Activated CD8-positive, alpha-beta memory T cell treated with anti-CD3 and anti-CD28 coated beads for 48 hours (primary cell): Measurements from ENCODE around the gene SNCB.
"Not testable (repeated sequence)": the region's sequence is repeated elsewhere in the genome, so short reads cannot be mapped to it uniquely, and the experiment has no call there.

Experiments used
- DNase-seq, 3 experiments: peaks; one replicate each; pipeline ENCODE4 v3.0.0-alpha.2; 2020; ENCODE audit warnings: low read depth in 2 of 3, low spot score in 2 of 3

The SNCB gene

DNA sequence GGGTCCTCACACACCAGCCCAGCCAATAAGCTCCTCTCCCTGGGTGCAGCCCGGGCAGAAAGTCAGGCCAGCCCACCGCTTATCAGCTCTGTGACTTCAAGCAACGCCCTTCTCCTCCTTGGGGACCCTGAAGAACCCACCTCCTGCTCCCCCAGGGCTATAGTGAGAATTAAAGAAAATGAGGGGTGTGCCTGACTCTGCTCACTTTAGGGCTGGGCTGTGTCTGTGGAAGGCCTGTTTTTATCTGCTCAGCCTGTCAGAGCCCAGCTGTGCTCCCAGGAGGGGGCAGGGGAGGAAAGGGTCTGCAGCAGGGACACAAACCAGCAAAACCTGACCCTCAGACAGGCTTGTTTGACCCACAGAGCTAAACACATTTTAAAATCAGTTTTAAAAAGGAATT lies 24.3 kb downstream of the SNCB start:
- no peak for DNase-seq

DNA sequence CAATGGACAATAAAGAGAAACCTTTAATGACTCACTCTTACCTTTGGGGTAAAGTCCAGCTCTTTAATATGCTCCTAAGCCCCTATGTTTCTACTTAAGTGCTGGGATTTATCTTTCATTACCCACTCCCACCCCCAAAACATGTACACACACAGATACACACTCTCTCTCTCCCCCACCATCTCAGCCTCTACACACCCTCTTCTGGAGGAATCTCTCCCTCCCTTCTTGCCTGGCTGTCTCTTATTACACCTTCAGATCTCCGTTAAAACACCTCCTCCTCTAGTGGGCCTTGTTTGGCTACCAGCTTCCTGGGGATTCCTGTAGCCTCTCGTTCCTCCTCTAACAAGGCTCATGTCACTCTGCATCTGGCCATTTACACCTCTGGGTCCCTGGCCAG lies 27.2 kb downstream of the SNCB start:
- no peak for DNase-seq

GRCh38 chr5:176601901-176602482 lies 28.3 kb downstream of the SNCB start:
- DNase-seq: no peak

GRCh38 chr5:176599749-176600430 lies 30.4 kb downstream of the SNCB start:
- DNase-seq: not testable (repeated sequence)

DNA sequence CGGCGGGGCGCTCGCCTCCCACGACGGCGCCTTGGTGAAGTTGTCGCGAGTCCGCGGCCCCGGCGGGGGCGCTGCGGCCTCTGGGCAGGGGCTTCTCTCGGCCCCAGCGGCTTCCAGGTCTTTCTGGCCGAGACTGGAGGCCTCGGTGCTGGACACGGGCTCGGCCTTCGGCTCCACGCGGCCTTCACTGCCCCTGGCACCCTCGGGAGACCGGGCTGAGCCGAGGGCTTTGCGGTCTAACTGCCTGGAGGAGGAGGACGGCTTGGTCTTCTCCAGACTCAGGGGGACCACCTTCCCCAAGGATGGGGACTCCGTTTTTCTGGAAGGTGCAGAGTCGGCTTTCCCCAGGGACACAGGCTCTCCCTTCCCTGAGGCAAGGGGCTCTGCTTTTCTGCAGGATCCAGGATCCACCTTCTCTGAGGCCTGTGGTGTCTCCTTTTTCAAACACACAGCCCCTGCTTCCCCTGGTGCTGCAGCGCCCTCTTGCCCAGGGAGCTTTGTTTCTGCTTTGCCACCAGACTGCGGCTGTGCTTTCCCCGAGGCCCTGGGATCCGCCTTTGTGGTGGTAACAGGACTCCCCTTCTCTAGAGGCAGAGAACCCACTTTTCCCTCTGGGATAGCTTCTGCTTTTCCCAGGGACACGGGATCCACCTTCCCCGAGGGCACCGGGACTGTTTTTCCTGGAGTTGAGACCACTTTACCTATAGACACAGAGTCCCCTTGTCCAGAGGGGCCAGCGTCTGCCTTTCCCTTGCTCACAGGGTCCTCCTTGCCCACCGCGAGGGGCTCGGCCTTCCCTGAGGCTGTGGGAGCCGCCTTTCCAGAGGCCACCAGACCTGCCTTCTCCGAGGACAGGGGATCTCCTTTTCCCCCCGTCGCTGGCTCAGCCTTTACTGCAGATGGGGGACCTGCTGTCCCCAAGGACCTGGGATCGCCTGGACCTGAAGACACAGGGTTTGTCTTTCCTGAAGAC lies 32.6 kb downstream of the SNCB start:
- DNase-seq: no peak

DNA sequence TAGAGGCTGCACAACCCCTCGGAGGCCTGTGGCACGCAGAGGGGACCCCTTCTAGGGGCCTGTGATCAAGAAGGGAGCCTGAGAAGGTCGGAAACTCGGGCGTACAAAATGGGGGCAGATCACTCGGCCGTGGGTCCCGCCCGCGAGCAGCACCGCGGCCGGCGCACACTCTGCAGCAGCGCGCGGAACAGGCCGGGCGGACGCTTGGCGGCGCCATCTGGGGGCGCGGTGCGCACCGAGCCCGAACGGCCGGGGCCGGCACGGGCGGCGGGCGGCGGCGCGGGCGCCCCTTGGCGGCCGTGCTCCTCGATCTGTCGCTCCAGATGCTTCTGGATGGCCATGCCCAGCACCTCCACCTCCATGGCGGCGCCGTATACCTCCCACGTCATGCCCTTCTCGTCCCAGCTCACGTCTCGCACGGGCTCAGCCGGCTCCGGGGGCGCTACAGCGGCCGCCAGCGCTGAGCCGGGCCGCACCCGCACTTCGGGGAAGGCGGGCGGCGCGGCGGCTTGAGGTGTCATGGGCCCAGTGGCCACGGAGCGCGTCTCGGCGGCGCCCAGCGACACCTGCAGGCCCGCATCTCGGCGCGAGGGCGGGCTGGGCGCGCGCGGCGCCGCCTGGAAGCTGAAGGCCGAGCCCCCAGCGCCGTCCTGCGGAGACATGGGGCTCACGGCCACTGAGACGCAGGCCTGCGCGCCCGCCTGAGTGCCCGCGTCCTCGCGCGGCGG lies 33.5 kb downstream of the SNCB start:
- DNase-seq: peak in 2 of 3 experiments; percentile 40 to 51

- DNase-seq: no peak
Measured at GRCh38 chr5:176596069-176596644, 34.2 kb downstream of the SNCB start.

DNA sequence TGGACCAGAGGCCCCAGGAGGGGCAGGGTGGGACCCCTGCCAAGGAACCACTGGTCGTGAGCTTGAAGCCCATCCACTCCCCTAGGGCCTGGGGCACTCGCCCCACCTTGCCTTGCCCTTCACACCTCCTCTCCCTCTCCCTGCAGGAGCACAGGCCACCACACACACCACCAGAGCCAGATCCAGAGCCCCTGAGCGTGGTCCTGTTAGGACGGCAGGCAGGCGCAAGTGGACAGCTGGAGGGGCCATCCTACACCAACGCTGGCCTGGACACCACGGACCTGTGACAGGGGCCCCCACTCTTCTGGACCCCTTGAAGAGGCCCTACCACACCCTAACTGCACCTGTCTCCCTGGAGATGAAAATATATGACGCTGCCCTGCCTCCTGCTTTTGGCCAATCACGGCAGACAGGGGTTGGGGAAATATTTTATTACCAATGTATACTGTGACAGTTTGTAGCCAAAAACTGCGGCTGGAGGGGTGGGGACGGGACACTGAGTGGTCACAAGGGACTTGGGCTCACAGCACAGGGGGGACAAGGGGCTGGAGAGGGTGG lies 34.9 kb downstream of the SNCB start:
- no peak for DNase-seq

DNA sequence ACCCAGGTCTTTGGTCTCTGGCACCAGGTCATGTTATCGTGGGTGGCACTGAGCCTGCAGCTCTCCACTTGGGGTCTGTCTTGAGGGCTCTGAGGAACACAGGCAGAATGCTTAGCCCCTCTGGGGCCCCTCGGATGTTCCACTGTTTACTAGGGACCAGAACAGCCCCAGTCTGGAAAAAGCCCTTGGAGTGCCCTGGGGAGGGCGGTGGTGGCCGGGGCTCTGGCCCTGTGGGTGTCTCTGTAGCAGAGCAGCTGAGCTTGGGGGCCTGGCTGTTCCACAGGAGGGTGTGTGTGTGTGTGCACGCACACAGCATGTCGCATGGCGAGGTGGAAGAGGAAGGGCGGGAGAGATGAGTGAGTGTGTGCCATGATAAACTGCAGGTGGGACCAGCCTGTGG lies 35.8 kb downstream of the SNCB start:
- no peak for DNase-seq

- DNase-seq: no peak
Measured at GRCh38 chr5:176593273-176593869, 37.0 kb downstream of the SNCB start.

- DNase-seq: no peak
Measured at GRCh38 chr5:176592573-176592972, 37.8 kb downstream of the SNCB start.

DNA sequence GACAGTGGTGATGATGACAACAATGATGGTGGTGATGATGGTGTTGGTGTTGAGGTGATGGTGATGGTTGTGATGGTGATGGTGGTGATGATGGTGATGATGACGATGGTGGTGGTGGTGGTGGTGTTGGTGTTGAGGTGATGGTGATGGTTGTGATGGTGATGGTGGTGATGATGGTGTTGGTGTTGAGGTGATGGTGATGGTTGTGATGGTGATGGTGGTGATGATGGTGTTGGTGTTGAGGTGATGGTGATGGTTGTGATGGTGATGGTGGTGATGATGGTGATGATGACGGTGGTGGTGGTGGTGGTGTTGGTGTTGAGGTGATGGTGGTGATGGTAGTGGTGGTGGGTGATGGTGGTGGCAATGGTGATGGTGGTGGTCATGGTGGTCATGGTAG lies 38.7 kb downstream of the SNCB start:
- not testable (repeated sequence) for DNase-seq

- DNase-seq: no peak
Measured at GRCh38 chr5:176590035-176590717, 40.2 kb downstream of the SNCB start.

DNA sequence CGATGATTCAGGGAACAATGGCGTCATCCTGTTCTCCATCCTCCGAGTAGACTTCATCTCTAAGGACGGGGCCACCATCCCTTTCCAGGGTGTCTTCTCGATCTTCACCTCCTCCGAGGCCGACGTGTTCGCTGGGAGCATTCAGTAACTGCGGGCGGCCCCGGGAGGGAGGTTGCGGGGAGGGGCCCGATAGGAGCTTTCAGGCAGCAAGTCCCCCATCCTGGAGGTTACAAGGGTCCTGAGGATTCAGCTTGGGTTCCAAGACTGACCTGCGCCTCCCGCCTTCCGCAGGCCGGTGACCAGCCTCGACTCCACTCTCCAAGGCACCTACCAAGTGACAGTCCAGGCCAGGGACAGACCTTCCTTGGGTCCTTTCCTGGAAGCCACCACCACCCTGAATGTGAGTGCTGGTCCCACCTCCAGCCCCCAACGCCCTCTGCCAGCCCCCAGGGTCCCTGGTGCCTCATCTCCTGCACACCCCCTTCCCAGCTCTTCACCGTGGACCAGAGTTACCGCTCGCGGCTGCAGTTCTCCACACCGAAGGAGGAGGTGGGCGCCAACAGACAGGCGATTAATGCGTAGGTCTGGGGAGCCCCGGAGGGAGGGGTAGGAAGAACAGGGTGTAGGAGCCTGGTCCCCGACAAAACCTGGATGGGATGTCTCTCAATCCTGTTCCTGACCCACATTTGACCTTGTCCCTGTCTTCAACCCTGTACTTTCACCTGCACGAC lies 41.1 kb downstream of the SNCB start:
- DNase-seq: no peak

- DNase-seq: no peak
Measured at GRCh38 chr5:176588297-176588696, 42.0 kb downstream of the SNCB start.

- DNase-seq: no peak
Measured at GRCh38 chr5:176587398-176587797, 42.9 kb downstream of the SNCB start.

- DNase-seq: no peak
Measured at GRCh38 chr5:176583076-176583475, 47.3 kb downstream of the SNCB start.

DNA sequence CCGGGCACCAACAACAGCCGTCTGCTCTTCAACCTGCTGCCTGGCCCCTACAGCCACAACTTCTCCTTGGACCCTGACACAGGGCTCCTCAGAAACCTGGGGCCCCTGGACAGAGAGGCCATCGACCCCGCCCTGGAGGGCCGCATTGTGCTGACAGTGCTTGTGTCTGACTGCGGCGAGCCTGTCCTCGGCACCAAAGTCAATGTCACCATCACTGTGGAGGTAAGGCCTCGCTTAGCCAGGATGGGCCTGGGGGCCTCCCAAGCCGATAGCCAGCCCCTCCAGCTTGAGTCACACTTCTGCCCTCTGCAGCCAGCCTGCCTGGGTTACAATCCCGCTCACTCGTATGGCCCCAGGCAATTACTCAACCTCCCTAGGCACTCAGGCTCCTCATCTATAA lies 49.0 kb downstream of the SNCB start:
- no peak for DNase-seq

- no peak for DNase-seq
Measured at GRCh38 chr5:176579323-176579722, 51.0 kb downstream of the SNCB start.
